ENCODE results near the gene TERT.

TERT gene

DNA sequence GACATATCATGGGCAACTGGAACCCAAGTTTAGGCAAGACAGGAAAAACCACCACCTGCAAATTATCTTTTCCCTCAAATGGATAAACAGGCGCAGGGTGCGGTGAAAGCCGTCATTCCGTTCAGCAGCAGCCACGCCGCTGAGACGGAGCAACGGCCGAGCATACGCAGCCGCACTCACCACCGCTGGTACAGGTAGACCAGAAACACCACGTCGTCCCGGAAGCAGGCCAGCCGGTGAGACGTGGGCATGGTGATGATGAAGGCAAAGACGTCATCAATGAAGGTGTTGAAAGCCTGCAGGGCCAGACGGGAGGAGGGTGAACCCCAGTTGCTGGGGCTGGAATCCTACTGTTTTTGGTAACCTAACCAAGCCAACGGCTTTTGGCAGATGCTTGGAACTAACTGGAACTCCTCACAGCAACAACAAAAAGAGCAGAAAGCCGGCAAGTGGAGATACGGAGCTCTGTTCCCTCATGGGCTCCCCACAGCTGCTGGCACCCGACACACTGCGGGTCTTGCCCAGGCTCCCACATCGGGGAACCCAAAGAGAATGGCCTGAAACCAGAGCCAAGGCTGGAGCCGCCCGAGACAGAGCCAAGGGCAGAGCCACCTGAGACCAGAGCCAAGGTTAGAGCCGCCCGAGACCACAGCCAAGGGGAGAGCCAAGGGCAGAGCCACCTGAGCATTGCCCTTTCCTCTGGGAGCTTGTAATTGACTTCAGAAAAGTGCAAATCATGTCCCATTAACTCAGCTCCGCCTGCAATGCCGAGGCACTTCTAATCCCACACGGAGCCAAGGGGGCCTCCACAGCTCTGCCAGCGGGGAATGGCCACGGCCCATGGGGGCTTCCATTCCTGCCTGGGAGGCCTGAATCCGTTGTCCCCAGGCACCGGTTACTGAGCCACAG, 25.8 kb upstream of the TERT start:
- H3K4me3 ChIP-seq (ENCODE audit: low read depth, low read length), result no peak overlapping the region
- no peak for DNase-seq (ENCODE audit: low read depth)
- TF ChIP-seq, protein P1, sequence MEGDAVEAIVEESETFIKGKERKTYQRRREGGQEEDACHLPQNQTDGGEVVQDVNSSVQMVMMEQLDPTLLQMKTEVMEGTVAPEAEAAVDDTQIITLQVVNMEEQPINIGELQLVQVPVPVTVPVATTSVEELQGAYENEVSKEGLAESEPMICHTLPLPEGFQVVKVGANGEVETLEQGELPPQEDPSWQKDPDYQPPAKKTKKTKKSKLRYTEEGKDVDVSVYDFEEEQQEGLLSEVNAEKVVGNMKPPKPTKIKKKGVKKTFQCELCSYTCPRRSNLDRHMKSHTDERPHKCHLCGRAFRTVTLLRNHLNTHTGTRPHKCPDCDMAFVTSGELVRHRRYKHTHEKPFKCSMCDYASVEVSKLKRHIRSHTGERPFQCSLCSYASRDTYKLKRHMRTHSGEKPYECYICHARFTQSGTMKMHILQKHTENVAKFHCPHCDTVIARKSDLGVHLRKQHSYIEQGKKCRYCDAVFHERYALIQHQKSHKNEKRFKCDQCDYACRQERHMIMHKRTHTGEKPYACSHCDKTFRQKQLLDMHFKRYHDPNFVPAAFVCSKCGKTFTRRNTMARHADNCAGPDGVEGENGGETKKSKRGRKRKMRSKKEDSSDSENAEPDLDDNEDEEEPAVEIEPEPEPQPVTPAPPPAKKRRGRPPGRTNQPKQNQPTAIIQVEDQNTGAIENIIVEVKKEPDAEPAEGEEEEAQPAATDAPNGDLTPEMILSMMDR (IDR thresholded peaks at IDR 0.05; ENCODE audit: insufficient read depth, low read depth, low read length, missing control alignments), result no peak

DNA sequence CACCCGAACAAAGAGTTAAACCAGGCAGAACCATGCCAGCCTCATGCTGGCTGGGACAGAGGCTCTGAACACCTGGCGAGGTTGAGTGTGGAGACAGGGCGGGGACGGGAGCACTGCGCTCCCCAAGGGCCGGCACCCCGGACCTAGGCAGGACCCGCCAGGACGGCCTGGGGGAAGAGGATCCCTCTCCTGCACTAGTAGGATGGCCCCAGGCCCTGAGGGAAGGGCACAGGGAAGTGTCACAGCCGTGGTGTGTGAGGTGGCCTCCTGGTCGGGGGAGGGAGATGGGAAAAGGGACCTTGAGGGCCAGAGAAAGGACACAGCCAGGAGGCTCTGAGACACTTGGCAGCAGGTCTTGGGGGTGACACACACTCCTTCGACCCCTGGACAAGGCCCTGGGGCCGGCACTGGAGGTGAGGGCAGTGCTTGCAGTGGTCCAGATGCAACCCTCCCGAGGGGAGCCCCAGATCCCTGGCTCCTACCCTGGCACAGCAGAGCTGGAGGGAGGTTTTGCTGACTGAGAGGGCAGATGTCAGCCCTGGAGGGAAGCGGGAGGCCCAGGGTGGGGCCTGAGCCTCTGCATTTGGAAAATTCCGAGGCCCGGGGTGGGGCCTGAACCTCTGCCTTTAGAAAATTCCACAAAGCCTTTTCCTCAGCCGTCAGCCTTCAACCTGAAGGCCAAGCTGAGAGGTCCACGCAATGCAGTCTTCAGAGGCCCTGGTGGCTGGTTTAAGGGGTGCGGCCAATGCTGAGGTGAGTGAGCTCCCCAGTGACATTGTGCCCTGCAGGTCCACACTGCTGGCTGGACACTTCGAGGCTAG, 24.8 kb upstream of the TERT start:
- no peak for DNase-seq (ENCODE audit: low read depth)
- no peak overlapping the region for H3K4me3 ChIP-seq (ENCODE audit: low read depth, low read length)
- TF ChIP-seq, protein P1 (IDR thresholded peaks at IDR 0.05; ENCODE audit: insufficient read depth, low read depth, low read length, missing control alignments), result peak; percentile 7

DNA sequence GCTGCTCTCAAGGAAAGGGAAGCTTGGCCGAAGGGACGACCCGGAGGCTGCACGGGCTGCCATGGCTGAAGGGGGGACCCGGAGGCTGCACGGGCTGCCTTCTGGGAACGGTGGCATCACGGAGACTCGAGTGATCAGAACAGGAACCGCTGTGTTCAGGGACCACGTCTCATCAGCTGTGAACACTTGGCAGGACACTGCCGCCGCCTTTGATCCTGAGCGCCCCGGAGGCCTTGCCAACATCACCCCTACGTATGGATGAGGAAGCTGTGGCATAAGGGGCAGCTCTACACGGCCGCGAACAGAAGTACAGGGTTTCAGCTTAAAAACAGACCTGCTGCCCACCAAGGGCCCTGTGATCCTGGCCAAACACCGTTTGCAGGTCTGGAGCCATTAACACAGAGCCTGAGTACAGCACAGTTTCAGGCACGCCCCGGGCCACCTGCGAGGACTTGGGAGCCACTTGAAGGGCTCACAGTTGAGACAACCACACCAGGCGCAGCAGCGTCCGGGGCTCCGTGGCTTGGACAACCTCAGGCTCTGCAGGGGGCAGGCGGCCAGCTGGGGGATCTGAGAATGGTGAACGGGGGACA, 23.9 kb upstream of the TERT start:
- DNase-seq (ENCODE audit: low read depth), result no peak
- H3K4me3 ChIP-seq (ENCODE audit: low read depth, low read length), result no peak overlapping the region
- TF ChIP-seq, protein P1 (IDR thresholded peaks at IDR 0.05; ENCODE audit: insufficient read depth, low read depth, low read length, missing control alignments), result no peak

DNA sequence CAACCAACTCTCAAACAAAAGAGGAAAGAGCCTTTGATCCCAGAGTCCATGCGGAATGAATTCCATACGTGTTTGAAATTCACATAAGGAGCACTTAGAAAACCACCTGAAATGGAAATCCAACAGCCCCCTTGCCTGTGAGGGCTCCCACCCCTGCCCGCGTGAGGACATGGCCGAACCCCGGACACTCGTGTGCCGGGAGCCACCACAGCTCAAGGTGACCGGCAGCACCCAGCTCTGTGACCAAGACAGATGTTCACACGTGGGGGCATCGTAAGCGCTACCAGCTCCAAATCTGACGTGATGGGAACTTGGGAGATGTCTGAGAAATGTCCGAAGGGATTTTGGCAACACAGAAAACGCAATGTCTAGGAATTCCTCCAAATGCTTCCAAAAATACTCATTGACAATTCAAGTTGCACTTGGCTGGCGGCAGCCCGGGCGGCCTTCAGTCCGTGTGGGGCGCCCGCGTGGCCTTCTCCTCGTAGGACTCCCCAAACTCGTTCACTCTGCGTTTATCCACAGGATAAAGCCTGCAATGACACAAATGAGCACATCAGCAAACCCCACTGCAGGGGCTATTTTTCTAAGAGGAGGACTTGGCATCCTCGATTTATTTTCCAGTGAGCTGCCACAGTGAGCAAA, 23.2 kb upstream of the TERT start:
- no peak for DNase-seq (ENCODE audit: low read depth)
- H3K4me3 ChIP-seq (ENCODE audit: low read depth, low read length), result no peak overlapping the region
- TF ChIP-seq, protein P1 (IDR thresholded peaks at IDR 0.05; ENCODE audit: insufficient read depth, low read depth, low read length, missing control alignments), result no peak

DNA sequence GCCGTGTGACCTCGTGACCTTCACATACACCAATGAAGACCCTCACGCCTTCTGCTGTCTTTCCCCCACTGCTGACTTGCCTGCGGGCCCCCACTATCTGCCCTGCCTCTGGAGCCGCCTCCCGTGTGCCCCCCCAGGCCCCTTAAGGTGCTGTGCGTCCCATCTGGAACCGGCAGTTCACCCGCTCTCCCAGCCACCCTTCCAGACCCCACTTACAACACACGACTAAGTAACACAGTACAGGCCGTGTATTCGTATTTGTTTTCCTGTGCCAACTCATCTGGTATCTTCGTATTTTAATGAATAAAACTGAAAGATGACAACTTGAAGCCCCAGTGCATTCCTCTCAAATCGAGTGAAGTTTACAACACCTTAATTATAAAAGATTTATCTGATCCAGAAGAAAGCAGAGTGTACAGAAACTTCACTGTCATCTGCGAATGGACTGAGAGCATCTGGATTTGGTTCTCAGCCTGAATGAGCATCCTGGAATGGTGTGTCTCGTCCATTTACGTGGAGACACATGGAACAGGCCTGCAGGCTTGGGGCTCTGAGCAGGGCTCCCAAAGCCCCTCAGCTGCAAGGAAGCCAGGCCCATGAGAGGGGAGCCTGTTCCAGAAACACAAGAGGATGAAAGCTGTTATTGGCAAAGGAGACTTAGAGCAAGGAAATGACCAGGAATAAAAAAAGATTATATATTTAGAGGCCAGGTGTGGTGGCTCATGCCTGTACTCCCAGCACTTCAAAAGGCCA, 21.9 kb upstream of the TERT start:
- H3K4me3 ChIP-seq (ENCODE audit: low read depth, low read length), result peak overlapping the region; percentile 17
- TF ChIP-seq, protein P1 (IDR thresholded peaks at IDR 0.05; ENCODE audit: insufficient read depth, low read depth, low read length, missing control alignments), result no peak
- DNase-seq (ENCODE audit: low read depth), result no peak

Measured in GM12865 (cell line).